Breast epithelium (tissue), 3 donors: Measurements from ENCODE around the gene HDAC4.

Source experiments
- POLR2A ChIP-seq: fragments of 450-650 bp; IDR thresholded peaks from one replicate; pipeline ENCODE4 v1.6.1; 2016; ENCODE audit warnings: antibody characterized with exemption, mild to moderate bottlenecking, moderate library complexity
- POLR2AphosphoS5 ChIP-seq, 3 donors: sonication (generic); formaldehyde crosslinking; IDR thresholded peaks; one replicate each; pipeline ENCODE4 v1.6.1; 2017; ENCODE audit warnings: antibody characterized with exemption in 3 of 3
- TF ChIP-seq, protein P1 (sequence below), 3 donors: fragments of 450-650 bp; IDR thresholded peaks; one replicate each; pipeline ENCODE4 v1.5.1; 2016 to 2017; ENCODE audit warnings: antibody characterized with exemption in 3 of 3, mild to moderate bottlenecking in 3 of 3, moderate library complexity in 3 of 3

DNA sequence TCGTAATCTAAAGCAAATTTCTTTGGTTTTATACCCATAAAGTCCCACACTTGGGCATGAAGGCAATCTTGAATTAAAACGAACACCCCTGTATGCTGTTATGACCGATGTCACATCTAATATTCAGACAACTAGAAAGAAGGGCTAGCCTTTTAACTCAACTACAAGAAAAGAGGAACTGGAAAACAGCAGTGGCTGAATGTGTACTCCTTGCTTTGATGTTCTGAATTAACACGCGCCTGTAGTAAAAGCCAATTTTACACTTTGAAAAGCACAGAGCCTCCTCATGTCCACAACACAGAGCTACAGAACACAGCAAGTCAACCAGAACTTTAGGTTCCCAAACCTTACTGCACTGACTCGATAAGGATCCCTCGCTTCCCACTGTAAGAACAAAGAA is 147.6 kb downstream of the HDAC4 start:
- TF ChIP-seq, protein P1, sequence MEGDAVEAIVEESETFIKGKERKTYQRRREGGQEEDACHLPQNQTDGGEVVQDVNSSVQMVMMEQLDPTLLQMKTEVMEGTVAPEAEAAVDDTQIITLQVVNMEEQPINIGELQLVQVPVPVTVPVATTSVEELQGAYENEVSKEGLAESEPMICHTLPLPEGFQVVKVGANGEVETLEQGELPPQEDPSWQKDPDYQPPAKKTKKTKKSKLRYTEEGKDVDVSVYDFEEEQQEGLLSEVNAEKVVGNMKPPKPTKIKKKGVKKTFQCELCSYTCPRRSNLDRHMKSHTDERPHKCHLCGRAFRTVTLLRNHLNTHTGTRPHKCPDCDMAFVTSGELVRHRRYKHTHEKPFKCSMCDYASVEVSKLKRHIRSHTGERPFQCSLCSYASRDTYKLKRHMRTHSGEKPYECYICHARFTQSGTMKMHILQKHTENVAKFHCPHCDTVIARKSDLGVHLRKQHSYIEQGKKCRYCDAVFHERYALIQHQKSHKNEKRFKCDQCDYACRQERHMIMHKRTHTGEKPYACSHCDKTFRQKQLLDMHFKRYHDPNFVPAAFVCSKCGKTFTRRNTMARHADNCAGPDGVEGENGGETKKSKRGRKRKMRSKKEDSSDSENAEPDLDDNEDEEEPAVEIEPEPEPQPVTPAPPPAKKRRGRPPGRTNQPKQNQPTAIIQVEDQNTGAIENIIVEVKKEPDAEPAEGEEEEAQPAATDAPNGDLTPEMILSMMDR (IDR thresholded peaks at IDR 0.05), result no peak
- TF ChIP-seq POLR2A (no peak), POLR2AphosphoS5 (IDR thresholded peaks at IDR 0.05) (no peak)
